SU-DHL-6 (cell line): ENCODE measurements around the gene A3GALT2.

Experiments used
- CTCF ChIP-seq: fragments of 200-600 bp; sonication (generic); IDR thresholded peaks from one replicate; pipeline ENCODE4 v1.5.1; 2017; ENCODE audit warnings: antibody characterized with exemption, mild to moderate bottlenecking, low read length, moderate library complexity; ENCODE audit not compliant: insufficient read depth, poor library complexity, severe bottlenecking
- EZH2phosphoT487 ChIP-seq: fragments of 200-600 bp; sonication (generic), shearing (Covaris generic); conservative IDR thresholded peaks from 2 replicates; pipeline ENCODE4 v1.6.1; 2018; ENCODE audit warnings: mild to moderate bottlenecking, antibody characterized with exemption, low read length, moderate library complexity, mixed read lengths

- TF ChIP-seq CTCF: no peak
- TF ChIP-seq EZH2phosphoT487: no peak
Measured at GRCh38 chr1:33261344-33261743, 59.6 kb downstream of the A3GALT2 start.
